GM18870 (cell line): ENCODE measurements around the gene TIE1.

Experiments used
- ATAC-seq: cut with Tn5 transposase; IDR thresholded peaks from one replicate; pipeline ENCODE4 v1.9.1; 2021; ENCODE audit warnings: moderate library complexity; ENCODE audit not compliant: unreplicated experiment

TIE1 gene

GRCh38 chr1:43334453-43335205 lies 33.8 kb downstream of the TIE1 start:
- ATAC-seq = no peak

GRCh38 chr1:43337588-43337987 lies 36.8 kb downstream of the TIE1 start, which contains the start of gene MPL:
Gene MPL (plus strand): TSS chr1:43337818. CDS start chr1:43337849, 31 bp downstream.
- ATAC-seq = no peak

GRCh38 chr1:43338001-43338400 lies 37.2 kb downstream of the TIE1 start:
- ATAC-seq = no peak

GRCh38 chr1:43339584-43340232 lies 38.9 kb downstream of the TIE1 start:
- no peak for ATAC-seq

GRCh38 chr1:43340559-43340958 lies 39.8 kb downstream of the TIE1 start:
- ATAC-seq = no peak

GRCh38 chr1:43344267-43344850 lies 43.6 kb downstream of the TIE1 start:
- ATAC-seq = no peak

- ATAC-seq = no peak
Observed at GRCh38 chr1:43345120-43345519, 44.3 kb downstream of the TIE1 start.

- ATAC-seq = no peak
Observed at GRCh38 chr1:43346636-43347035, 45.9 kb downstream of the TIE1 start.

GRCh38 chr1:43348343-43348808 lies 47.6 kb downstream of the TIE1 start:
- no peak for ATAC-seq

GRCh38 chr1:43348809-43349593 lies 48.2 kb downstream of the TIE1 start:
- ATAC-seq = no peak

GRCh38 chr1:43349594-43350306 lies 49.0 kb downstream of the TIE1 start:
- no peak for ATAC-seq

- ATAC-seq = no peak
Observed at GRCh38 chr1:43350976-43351375, 50.2 kb downstream of the TIE1 start.

GRCh38 chr1:43351421-43352350 lies 50.9 kb downstream of the TIE1 start:
- no peak for ATAC-seq

- ATAC-seq = no peak
Observed at GRCh38 chr1:43352351-43352705, 51.5 kb downstream of the TIE1 start.

- ATAC-seq = no peak
Observed at GRCh38 chr1:43352881-43353280, 52.1 kb downstream of the TIE1 start.

- ATAC-seq = no peak
Observed at GRCh38 chr1:43354471-43354870, 53.7 kb downstream of the TIE1 start.

- no peak for ATAC-seq
Observed at GRCh38 chr1:43354936-43355335, 54.2 kb downstream of the TIE1 start.

- ATAC-seq = no peak
Observed at GRCh38 chr1:43357251-43357650, 56.5 kb downstream of the TIE1 start.

GRCh38 chr1:43358121-43358745 lies 57.5 kb downstream of the TIE1 start:
- ATAC-seq = peak; percentile 6
